Epithelial cell of esophagus (primary cell): ENCODE measurements around the gene CMTM8.

ENCODE experiments used
- DNase-seq: peaks from one replicate; pipeline ENCODE4 v3.0.0; 2010; ENCODE audit warnings: low read depth
- H3K4me3 ChIP-seq: 2 replicates; pipeline ENCODE4 v1.5.1; 2011; ENCODE audit warnings: mild to moderate bottlenecking, low read length, control low read depth
- TF ChIP-seq, protein P1 (sequence below): IDR thresholded peaks from 2 replicates; pipeline ENCODE4 v1.5.1; 2011; ENCODE audit warnings: low read depth, mild to moderate bottlenecking, low read length, control low read depth, inconsistent platforms; ENCODE audit not compliant: insufficient read depth; ENCODE audit errors: missing control alignments

The CMTM8 gene

DNA sequence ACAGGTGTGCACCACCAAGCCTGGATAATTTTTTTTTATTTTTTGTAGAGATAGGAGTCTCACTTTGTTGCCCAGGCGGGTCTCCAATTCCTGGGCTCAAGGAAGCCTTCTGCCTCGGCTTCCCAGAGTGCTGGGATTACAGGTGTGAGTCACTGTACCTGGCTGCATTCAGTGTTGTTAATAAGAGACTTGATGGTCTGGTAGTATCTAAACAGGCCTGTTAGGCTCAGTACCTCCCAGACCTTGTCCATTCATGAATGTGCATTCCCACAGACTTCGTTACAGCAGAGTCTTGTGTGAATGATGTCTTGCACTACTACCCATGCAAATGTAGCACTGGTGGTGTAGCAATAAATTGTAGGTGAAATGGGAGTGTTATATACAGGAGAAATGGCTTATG, 17.7 kb downstream of the CMTM8 start:
- DNase-seq: peak; percentile 60
- TF ChIP-seq, protein P1, sequence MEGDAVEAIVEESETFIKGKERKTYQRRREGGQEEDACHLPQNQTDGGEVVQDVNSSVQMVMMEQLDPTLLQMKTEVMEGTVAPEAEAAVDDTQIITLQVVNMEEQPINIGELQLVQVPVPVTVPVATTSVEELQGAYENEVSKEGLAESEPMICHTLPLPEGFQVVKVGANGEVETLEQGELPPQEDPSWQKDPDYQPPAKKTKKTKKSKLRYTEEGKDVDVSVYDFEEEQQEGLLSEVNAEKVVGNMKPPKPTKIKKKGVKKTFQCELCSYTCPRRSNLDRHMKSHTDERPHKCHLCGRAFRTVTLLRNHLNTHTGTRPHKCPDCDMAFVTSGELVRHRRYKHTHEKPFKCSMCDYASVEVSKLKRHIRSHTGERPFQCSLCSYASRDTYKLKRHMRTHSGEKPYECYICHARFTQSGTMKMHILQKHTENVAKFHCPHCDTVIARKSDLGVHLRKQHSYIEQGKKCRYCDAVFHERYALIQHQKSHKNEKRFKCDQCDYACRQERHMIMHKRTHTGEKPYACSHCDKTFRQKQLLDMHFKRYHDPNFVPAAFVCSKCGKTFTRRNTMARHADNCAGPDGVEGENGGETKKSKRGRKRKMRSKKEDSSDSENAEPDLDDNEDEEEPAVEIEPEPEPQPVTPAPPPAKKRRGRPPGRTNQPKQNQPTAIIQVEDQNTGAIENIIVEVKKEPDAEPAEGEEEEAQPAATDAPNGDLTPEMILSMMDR: no peak
- H3K4me3 ChIP-seq: no peak overlapping the region

DNA sequence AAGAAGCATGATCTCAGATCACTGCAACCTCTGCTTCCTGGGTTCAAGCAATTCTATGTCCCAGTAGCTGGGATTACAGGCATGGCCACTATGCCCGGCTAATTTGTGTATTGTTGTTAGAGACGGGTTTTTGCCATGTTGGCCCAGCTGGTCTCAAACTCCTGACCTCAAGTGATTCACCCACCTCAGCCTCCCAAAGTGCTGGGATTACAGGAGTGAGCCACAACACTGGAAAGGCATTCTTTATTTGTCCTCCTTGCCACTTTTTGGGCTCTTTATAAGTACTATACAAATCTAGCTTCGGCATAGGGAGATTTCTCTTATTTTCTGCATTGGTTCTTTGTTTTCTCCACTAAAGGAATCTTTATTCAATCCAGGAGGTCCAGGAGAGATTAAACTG, 18.6 kb downstream of the CMTM8 start:
- TF ChIP-seq, protein P1: no peak
- DNase-seq: no peak
- H3K4me3 ChIP-seq: no peak overlapping the region

DNA sequence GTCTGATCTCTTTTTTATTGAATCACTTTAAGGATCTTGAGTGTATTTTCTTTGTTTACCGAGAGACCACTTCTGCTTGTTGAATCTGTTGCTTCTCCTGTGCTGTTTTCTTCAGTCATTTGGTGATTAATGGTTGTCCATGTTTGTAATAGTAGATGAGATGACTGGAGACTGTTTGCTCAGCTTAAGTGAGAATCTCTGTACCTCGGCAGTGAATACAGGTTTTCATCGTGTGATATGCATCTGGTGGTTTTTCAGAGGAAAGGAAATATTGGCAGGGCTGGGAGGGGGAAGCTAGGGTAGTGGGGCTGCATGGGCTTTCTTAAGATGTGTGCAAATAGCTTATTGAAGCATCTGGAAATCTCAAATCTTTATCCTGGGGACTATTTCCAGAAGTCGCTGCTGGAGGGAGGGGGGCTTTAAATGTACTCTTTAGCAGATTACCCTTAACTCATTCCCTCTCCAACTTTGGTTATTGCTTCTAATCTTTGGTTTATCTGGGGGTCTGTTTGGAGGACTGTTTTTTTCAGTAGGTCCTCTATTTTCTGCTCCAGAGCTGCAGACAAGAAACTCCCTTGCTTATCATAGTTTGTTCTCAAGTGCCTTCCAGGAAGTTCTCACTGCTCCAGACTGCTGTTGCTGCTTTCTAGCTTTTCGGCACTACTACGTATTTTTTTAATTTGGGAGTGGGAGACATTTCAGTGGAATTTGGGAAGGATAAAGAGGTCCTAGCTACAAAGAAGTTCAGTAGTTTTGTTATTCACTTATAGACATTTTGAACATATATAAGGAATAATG, 19.4 kb downstream of the CMTM8 start:
- TF ChIP-seq, protein P1: no peak
- H3K4me3 ChIP-seq: no peak overlapping the region
- DNase-seq: no peak

DNA sequence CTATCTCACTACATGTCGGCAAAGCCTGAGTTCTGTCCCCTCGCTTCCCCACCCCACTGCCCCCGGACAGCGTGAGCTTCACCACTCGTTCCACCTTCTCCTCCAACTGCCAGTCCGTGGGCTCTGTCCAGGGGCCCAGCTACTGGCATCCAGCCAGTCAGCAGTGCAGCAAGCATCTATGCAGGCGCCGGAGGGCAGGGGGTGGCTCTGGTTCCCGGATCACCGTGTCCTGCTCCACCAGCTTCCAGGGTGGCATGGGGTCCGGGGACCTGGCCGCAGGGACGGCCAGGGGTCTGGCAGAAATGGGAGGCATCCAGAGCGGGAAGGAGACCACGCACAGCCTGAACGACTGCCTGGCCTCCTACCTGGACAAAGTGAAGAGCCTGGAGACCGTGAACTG, 20.4 kb downstream of the CMTM8 start:
- DNase-seq: no peak
- TF ChIP-seq, protein P1: no peak
- no peak overlapping the region for H3K4me3 ChIP-seq

DNA sequence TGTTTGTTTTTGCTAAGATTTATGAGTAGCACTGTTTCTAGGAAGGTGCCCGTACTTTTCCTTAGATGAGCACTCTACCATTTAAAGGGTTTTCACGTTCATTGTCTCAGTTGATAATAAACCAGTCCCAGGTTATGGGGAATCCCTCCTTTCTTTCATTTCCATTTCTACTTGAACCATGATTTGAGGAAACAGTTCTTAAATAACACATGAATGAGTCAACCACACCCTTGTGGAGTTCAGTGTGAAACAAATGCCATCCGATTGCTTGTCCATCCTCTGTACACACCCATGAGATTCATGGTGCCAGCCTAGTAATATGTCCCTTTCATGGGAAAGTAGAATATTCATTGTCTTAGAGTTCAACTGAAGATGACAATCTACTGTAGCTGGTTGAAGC, 23.1 kb downstream of the CMTM8 start:
- DNase-seq: peak; percentile 21
- no peak overlapping the region for H3K4me3 ChIP-seq
- TF ChIP-seq, protein P1: no peak

DNA sequence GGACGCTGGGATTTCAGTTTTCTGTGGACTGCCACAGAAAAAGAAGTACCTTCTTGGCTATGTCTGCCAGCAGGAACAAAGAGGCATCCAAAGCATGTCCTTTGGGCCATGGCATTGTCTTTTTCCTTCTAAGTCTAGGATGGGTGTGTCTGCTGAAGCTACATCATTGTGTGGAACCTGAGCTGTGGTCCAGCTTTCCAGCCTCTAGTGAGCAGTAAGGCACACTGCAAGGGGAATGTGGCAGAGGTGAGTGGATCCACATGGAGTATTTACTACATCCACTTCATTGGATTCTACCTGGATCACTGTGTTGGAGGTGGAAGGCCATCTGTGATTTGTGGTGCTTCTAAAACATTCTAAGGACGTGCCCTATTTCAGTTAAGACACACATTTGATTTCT, 23.7 kb downstream of the CMTM8 start:
- no peak overlapping the region for H3K4me3 ChIP-seq
- TF ChIP-seq, protein P1: no peak
- DNase-seq: no peak

DNA sequence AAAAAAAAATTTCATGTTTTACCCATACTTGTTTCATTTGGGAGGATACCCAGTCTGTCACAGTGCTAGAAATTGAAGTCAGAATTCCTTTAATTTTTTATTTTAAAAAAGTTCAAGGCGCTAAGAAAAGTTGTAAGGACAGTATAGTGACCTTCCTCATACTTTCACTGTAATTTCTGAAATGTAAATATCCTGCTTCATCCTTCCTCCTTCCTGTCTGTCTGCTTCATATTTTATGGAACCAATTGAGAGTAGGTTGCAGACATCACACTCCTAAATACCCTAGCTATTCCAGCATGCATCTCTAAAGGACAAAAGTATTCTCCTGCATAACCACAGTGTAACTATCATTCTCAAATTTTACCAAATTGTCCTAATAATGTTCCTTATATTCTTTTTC, 35.8 kb downstream of the CMTM8 start:
- no peak overlapping the region for H3K4me3 ChIP-seq
- TF ChIP-seq, protein P1: no peak
- DNase-seq: no peak
